Placental pericyte (primary cell): ENCODE results near the gene KRT86. TPM values are rescaled to one million over a fixed set of nuclear protein-coding genes. Genes with fewer than 3 reads are reported as not detected.

Source experiments
- total RNA-seq: library from RNA; depleted of rRNA; stranded (reverse); fragments of >200 nt; gene quantifications from 2 replicates; pipeline ENCODE4 v1.2.3, GENCODE V29; 2012

KRT86 gene
- under 0.01 TPM in 1 of 2 replicates, not detected in the other for total RNA-seq

DNA sequence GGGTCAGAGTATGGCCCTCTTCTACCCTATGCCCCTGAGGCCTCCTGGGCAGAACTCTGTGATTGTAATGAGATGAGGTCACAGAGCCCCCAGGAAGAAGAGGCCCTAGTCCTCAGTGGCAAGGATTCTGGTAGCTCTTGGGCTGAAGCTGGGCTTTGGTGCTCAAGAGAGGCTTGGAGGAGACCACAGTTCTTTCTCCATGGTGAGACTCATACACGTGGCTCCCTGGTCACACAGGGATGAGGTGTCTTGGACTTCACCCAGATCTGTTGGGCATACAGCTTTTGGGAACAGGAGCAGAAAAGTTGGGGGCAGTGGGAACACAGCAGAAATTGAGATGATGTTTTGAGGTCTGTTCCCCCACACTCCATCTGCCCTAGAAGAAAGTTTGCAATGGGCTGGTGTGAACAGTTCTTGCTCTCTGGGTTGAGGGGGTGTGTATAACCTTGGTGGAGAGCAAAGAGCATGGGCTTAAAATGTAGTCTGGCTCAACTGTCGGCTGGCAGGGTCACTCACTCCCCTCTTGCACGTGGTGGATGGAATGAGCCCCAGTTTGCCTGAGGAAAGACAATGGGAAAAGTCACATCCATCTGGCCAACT lies at the start of gene KRT86:
Gene KRT86, plus strand, starts transcription at position 125 of the 600 bp plus-strand sequence. CDS start 27,272 bp downstream, outside the sequence.

DNA sequence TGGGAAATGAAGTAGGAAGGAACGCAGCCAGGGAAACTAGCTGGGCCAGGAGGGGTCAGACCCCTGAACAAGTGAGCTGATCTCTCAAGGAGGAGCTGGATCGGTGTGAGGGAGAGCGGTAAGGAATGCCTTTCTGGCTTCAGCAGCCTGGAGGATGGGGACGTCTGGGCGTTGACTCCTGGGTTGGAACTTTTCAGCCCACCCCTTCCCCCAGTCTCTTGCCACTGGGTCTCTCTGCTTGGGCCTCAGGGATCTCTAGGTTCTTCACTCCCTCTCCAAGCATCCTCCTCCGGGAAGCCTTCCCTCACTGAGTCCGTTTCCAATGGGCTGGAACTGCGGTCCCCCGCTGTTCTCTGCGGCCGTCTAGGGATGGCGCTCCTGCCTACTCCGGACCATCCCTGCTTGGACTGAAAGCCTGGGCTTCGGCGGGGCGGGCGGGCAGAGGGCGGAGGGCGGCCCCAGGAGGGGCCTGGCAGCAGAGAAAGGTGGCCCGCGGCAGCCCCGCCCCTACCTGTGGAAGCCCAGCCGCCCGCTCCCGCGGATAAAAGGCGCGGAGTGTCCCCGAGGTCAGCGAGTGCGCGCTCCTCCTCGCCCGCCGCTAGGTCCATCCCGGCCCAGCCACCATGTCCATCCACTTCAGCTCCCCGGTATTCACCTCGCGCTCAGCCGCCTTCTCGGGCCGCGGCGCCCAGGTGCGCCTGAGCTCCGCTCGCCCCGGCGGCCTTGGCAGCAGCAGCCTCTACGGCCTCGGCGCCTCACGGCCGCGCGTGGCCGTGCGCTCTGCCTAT lies 41.6 kb upstream of the KRT86 start, which contains the start of gene KRT7:
Gene KRT7, plus strand, starts transcription at position 570 of the 788 bp plus-strand sequence. Its CDS starts 54 bp downstream, at position 624.

GRCh38 chr12:52291267-52291935 lies 17.0 kb downstream of the KRT86 start, which contains the start of gene KRT81:
TSS of gene KRT81 (minus strand) at chr12:52291534. CDS start at chr12:52291465, 69 bp downstream.

DNA sequence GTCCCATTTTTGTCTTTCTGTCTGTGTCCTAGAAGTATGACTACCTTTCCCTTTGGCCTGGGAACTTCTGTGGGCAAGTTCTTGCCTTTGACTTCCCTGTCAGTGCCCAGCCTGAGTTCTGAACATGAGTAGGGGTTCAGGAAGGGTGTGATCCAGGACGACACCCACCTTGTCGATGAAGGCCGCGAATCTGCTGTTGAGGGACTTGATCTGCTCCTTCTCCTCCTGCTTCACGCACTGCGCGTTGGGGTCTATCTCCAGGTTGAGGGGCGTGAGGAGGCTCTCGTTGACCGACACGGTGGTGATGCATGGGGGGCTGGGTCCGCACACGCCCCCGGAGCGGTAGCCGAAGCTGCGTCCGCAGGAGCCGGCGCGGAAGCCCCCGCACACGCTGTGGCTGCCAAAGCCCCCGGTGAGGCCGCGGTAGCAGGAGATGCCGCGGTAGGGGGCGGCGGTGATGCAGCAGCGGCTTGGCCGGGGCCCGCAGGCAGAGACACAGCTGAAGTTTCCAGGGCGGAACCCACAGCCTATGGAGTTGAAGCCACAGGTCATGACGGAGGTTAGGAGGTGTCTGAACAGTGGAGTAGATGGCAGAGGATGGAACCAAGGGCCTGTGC lies 46.4 kb downstream of the KRT86 start, which contains the start of gene KRT83:
Gene KRT83, minus strand, starts transcription at position 615 of the 617 bp plus-strand sequence. Its CDS starts 63 bp downstream, at position 552.

Other genes with a start within 250 kb of the KRT86 start
- 4.2 and 9.6 TPM in 2 replicates for gene NR4A1, start 223.2 kb upstream of the KRT86 start, total RNA-seq
- gene ATG101, start 204.7 kb upstream of the KRT86 start, total RNA-seq, result 86.0 and 132 TPM in 2 replicates
- gene SMIM41, start 194.9 kb upstream of the KRT86 start, total RNA-seq, result 1.0 and 1.1 TPM in 2 replicates
- 0.22 and 1.4 TPM in 2 replicates for gene KRT80, start 82.6 kb upstream of the KRT86 start, total RNA-seq
- gene KRT7, start 41.4 kb upstream of the KRT86 start, total RNA-seq, result 1.1 and 7.0 TPM in 2 replicates
- gene KRT81, start 16.9 kb downstream of the KRT86 start, total RNA-seq, result 0.14 TPM in 1 of 2 replicates, not detected in the other
- not detected in 2 replicates for gene KRT83, start 46.8 kb downstream of the KRT86 start, total RNA-seq
- not detected in 2 replicates for gene KRT85, start 92.8 kb downstream of the KRT86 start, total RNA-seq
- not detected in 2 replicates for gene KRT84, start 111.0 kb downstream of the KRT86 start, total RNA-seq
- not detected in 2 replicates for gene KRT82, start 131.7 kb downstream of the KRT86 start, total RNA-seq
- gene KRT75, start 159.7 kb downstream of the KRT86 start, total RNA-seq, result not detected in 2 replicates
- gene KRT6B, start 177.5 kb downstream of the KRT86 start, total RNA-seq, result 0.29 TPM in 1 of 2 replicates, not detected in the other
- not detected in 2 replicates for gene KRT6C, start 199.2 kb downstream of the KRT86 start, total RNA-seq
- gene KRT6A, start 218.6 kb downstream of the KRT86 start, total RNA-seq, result 25.6 TPM in 1 of 2 replicates, not detected in the other
- gene KRT5, start 245.7 kb downstream of the KRT86 start, total RNA-seq, result 1.7 TPM in 1 of 2 replicates, not detected in the other